ENCODE measurements around the gene TMEM131L. TPM values are rescaled to one million over a fixed set of nuclear protein-coding genes. Genes with fewer than 3 reads are reported as not detected.

The TMEM131L gene
- total RNA-seq, 1 experiment from 2014 or later = 19.7 TPM

DNA sequence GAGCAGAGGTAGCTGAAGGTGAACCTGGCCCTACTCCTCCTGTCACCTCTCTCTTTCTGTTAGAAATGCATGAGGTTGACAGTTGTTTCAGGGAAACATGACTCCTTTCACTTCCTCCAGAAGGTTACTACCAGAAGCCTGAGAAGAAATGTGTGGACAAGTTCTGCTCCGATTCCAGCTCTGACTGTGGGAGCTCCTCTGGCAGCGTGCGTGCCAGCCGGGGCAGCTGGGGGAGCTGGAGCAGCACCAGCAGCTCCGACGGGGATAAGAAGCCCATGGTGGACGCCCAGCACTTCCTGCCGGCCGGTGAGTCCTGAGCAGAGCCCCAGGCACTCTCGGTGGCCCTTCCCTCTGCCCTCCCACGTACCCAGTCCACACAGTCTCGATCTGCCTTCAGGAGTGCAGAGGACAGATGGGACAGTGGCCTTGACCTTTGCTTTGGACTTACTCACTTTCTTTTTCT lies 156.6 kb downstream of the TMEM131L start:
- POLR2A ChIA-PET = no interaction called here
- H3K4me3 ChIP-seq (replicated peaks in 1 of 2; ENCODE audit: low read depth in 1 of 2, low read length in 2 of 2) = no peak overlapping the region
- H3K4me1 ChIP-seq (ENCODE audit: control insufficient read depth in 1 of 2, insufficient read depth in 2 of 2, low read length in 2 of 2) = peaks cover 0 to 9% of the 10 kb centered on the region in 2 experiments; a peak in 2 of 4 replicates
- no peak for DNase-seq (ENCODE audit: low read depth, low spot score)
- CTCF ChIA-PET = no interaction called here
- ATAC-seq = no peak
- RAD21 ChIA-PET (ENCODE audit: low non-redundant PET in 1 of 2, low total read pairs in 2 of 2, uncharacterized antibody in 2 of 2, unreplicated experiment in 2 of 2) = no interaction called here
- no peak overlapping the region for H3K9ac ChIP-seq (ENCODE audit: low read length)
- H3K36me3 ChIP-seq (ENCODE audit: control insufficient read depth in 1 of 2, insufficient read depth in 2 of 2, low read length in 2 of 2) = peaks cover 7 to 10% of the 10 kb centered on the region in 2 experiments; a peak in 1 of 4 replicates
- no TSS peak for BruUV-seq (replicated peaks)
- no peaks in the 10 kb centered on the region for H3K9me2 ChIP-seq (ENCODE audit: insufficient read depth)
- no peaks in the 10 kb centered on the region for H4K20me1 ChIP-seq (ENCODE audit: insufficient read depth)
- no peaks in the 10 kb centered on the region for H3K27me3 ChIP-seq (ENCODE audit: insufficient read depth, low read length)
- intact Hi-C loops (cut with micrococcal nuclease) = no loop called here
- H3K27ac ChIP-seq (ENCODE audit: low read depth, low read length) = no peak overlapping the region
- no peak for TF ChIP-seq CEBPB (IDR thresholded peaks at IDR 0.05; ENCODE audit: low read depth)
- no peak overlapping the region for H3K4me2 ChIP-seq (ENCODE audit: low read length)
- H3K79me2 ChIP-seq (ENCODE audit: insufficient read depth, low read length) = no peaks in the 10 kb centered on the region
- no peaks in the 10 kb centered on the region for H3K9me3 ChIP-seq (ENCODE audit: control insufficient read depth in 1 of 2, insufficient read depth in 1 of 2, low read depth in 1 of 2, low read length in 2 of 2)
- H2AFZ ChIP-seq (ENCODE audit: low read depth, low read length, poor library complexity, severe bottlenecking) = no peak overlapping the region

DNA sequence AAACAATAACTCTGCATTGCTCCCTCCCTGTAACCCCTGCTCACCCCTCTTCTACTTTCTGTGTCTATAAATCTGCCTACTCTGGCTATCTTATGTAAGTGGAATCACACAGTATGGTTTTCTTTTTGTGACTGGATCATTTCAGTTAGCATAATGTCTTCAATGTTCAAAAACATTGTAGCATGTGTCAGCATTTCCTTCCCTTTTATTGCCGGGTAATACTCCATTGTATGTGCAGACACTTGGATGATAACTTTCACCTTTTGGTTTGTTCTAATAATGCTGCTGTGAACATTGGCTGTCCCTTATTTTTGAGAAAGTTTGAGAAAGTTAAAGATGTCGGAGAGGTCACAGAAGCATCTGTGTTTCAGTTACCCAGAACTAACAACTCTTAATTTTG lies 157.3 kb downstream of the TMEM131L start:
- CTCF ChIA-PET = no interaction called here
- no peak overlapping the region for H3K27ac ChIP-seq (ENCODE audit: low read depth, low read length)
- peaks cover 10 to 14% of the 10 kb centered on the region in 2 experiments; a peak in 2 of 4 replicates for H3K36me3 ChIP-seq (ENCODE audit: control insufficient read depth in 1 of 2, insufficient read depth in 2 of 2, low read length in 2 of 2)
- no peaks in the 10 kb centered on the region for H3K9me2 ChIP-seq (ENCODE audit: insufficient read depth)
- ATAC-seq (no peak), DNase-seq (ENCODE audit: low read depth, low spot score) (no peak)
- H3K4me2 ChIP-seq (ENCODE audit: low read length) = no peak overlapping the region
- H3K9ac ChIP-seq (ENCODE audit: low read length) = no peak overlapping the region
- no peaks in the 10 kb centered on the region for H3K9me3 ChIP-seq (ENCODE audit: control insufficient read depth in 1 of 2, insufficient read depth in 1 of 2, low read depth in 1 of 2, low read length in 2 of 2)
- intact Hi-C loops (cut with micrococcal nuclease) = no loop called here
- TF ChIP-seq CBX3 (IDR thresholded peaks at IDR 0.05; ENCODE audit: low read depth) = no peak
- no peak for TF ChIP-seq POLR2AphosphoS5 (IDR thresholded peaks at IDR 0.05; ENCODE audit: low read depth, low read length)
- TF ChIP-seq SIN3A (IDR thresholded peaks at IDR 0.05; ENCODE audit: low read depth) = no peak
- TF ChIP-seq, protein P1, sequence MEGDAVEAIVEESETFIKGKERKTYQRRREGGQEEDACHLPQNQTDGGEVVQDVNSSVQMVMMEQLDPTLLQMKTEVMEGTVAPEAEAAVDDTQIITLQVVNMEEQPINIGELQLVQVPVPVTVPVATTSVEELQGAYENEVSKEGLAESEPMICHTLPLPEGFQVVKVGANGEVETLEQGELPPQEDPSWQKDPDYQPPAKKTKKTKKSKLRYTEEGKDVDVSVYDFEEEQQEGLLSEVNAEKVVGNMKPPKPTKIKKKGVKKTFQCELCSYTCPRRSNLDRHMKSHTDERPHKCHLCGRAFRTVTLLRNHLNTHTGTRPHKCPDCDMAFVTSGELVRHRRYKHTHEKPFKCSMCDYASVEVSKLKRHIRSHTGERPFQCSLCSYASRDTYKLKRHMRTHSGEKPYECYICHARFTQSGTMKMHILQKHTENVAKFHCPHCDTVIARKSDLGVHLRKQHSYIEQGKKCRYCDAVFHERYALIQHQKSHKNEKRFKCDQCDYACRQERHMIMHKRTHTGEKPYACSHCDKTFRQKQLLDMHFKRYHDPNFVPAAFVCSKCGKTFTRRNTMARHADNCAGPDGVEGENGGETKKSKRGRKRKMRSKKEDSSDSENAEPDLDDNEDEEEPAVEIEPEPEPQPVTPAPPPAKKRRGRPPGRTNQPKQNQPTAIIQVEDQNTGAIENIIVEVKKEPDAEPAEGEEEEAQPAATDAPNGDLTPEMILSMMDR (IDR thresholded peaks at IDR 0.05 in 2 of 3, conservative IDR thresholded peaks at IDR 0.05 in 1 of 3; ENCODE audit: borderline replicate concordance in 1 of 3, insufficient read depth in 1 of 3, low read depth in 2 of 3, low read length in 2 of 3) = no peak
- POLR2A ChIA-PET = no interaction called here
- no peak overlapping the region for H2AFZ ChIP-seq (ENCODE audit: low read depth, low read length, poor library complexity, severe bottlenecking)
- H3K4me3 ChIP-seq (replicated peaks in 1 of 2; ENCODE audit: low read depth in 1 of 2, low read length in 2 of 2) = no peak overlapping the region
- H3K27me3 ChIP-seq (ENCODE audit: insufficient read depth, low read length) = no peaks in the 10 kb centered on the region
- H3K4me1 ChIP-seq (ENCODE audit: control insufficient read depth in 1 of 2, insufficient read depth in 2 of 2, low read length in 2 of 2) = peaks cover 0 to 7% of the 10 kb centered on the region in 2 experiments; a peak in 2 of 4 replicates
- no peaks in the 10 kb centered on the region for H3K79me2 ChIP-seq (ENCODE audit: insufficient read depth, low read length)
- no TSS peak for BruUV-seq (replicated peaks)
- H4K20me1 ChIP-seq (ENCODE audit: insufficient read depth) = no peaks in the 10 kb centered on the region
- RAD21 ChIA-PET (ENCODE audit: low non-redundant PET in 1 of 2, low total read pairs in 2 of 2, uncharacterized antibody in 2 of 2, unreplicated experiment in 2 of 2) = no interaction called here
